ENCODE data around the gene EGLN2. TPM values are rescaled to one million over a fixed set of nuclear protein-coding genes. Genes with fewer than 3 reads are reported as not detected.
"Not testable (repeated sequence)": the region's sequence is repeated elsewhere in the genome, so short reads cannot be mapped to it uniquely, and the experiment has no call there.

Gene EGLN2
- total RNA-seq, 1 donor from 2014 or later: 146 TPM

GRCh38 chr19:40836754-40837429 lies 37.9 kb downstream of the EGLN2 start:
- no peaks in the 10 kb centered on the region for H3K9me3 Mint-ChIP-seq (ENCODE audit: unreplicated experiment)
- H3K4me1 Mint-ChIP-seq (ENCODE audit: unreplicated experiment): no peaks in the 10 kb centered on the region
- no peaks in the 10 kb centered on the region for H3K36me3 Mint-ChIP-seq (ENCODE audit: low read depth, unreplicated experiment)
- peaks cover 1% of the 10 kb centered on the region for H3K27me3 Mint-ChIP-seq (ENCODE audit: unreplicated experiment)
- TF ChIP-seq CTCF (IDR thresholded peaks at IDR 0.05; ENCODE audit: unreplicated experiment): no peak
- no peak overlapping the region for H3K27ac Mint-ChIP-seq (ENCODE audit: unreplicated experiment)
- no peak for DNase-seq (ENCODE audit: low spot score)
- H3K4me3 Mint-ChIP-seq (ENCODE audit: unreplicated experiment): no peak overlapping the region

DNA sequence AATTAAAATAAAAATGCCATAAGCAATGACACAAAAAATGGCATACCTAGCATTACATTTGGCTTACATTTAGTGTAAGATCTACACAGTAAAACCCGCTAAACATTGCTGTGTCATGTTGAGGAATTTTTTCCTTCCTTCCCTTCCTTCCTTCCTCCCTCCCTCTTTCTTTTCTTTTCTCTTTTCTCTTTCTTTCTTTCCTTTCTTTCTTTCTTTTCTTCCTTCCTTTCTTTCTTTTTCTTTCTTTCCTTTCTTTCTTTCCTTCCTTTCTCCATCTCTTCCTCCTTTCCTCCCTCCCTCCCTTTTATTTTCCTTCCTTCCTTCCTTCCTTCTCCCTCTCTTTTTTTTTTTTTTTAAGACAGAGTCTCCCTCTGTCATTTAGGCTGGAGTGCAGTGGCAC lies 39.5 kb downstream of the EGLN2 start:
- not testable (repeated sequence) for H3K36me3 Mint-ChIP-seq (ENCODE audit: low read depth, unreplicated experiment); DNase-seq (ENCODE audit: low spot score); H3K9me3 Mint-ChIP-seq (ENCODE audit: unreplicated experiment); H3K4me3 Mint-ChIP-seq (ENCODE audit: unreplicated experiment); H3K27me3 Mint-ChIP-seq (ENCODE audit: unreplicated experiment); H3K27ac Mint-ChIP-seq (ENCODE audit: unreplicated experiment); H3K4me1 Mint-ChIP-seq (ENCODE audit: unreplicated experiment)

DNA sequence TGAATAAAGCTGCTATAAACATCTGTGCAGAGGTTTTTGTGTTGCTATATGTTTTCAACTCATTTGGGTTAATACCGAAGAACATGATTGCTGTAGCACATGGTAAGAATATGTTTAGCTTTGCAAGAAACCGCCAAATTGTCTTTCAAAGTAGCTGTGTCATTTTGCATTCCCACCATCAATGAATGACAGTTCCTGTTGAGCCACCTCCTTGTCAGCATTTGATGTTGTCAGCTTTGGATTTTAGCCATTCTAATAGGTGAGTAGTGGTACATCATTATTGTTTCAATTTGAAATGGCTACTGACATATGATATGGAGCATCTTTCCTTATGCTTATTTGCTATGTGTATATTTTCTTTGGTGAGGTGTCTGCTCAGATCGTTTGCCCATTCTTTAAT lies 43.0 kb downstream of the EGLN2 start:
- not testable (repeated sequence) for H3K4me1 Mint-ChIP-seq (ENCODE audit: unreplicated experiment); DNase-seq (ENCODE audit: low spot score); H3K27me3 Mint-ChIP-seq (ENCODE audit: unreplicated experiment); H3K4me3 Mint-ChIP-seq (ENCODE audit: unreplicated experiment); H3K36me3 Mint-ChIP-seq (ENCODE audit: low read depth, unreplicated experiment); H3K27ac Mint-ChIP-seq (ENCODE audit: unreplicated experiment); H3K9me3 Mint-ChIP-seq (ENCODE audit: unreplicated experiment)

GRCh38 chr19:40842997-40843652 lies 44.1 kb downstream of the EGLN2 start:
- not testable (repeated sequence) for H3K4me3 Mint-ChIP-seq (ENCODE audit: unreplicated experiment); H3K27ac Mint-ChIP-seq (ENCODE audit: unreplicated experiment); H3K9me3 Mint-ChIP-seq (ENCODE audit: unreplicated experiment); H3K36me3 Mint-ChIP-seq (ENCODE audit: low read depth, unreplicated experiment); DNase-seq (ENCODE audit: low spot score); H3K4me1 Mint-ChIP-seq (ENCODE audit: unreplicated experiment)
- H3K27me3 Mint-ChIP-seq (ENCODE audit: unreplicated experiment): peaks cover 13% of the 10 kb centered on the region

DNA sequence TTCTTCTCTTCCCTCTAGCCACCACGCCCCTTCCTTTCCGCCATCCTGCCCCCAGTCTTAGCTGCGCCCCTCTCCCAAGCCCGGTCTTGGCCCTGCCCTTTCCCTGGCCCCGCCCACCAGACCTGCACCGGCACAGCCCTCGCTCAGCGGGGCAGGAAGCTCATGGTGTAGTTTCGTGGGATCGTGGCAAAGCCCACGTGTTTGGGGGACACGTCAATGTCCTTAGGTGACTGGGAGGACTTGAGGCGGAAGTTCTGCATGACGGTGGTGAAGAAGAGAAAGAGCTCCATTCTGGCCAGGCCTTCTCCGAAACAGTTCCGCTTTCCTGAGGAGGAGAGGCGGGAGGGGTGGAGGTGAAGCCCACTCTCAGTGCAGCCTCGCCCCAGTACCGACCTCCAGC lies 44.7 kb downstream of the EGLN2 start:
- H3K9me3 Mint-ChIP-seq (ENCODE audit: unreplicated experiment); H3K27ac Mint-ChIP-seq (ENCODE audit: unreplicated experiment); H3K36me3 Mint-ChIP-seq (ENCODE audit: low read depth, unreplicated experiment); H3K4me1 Mint-ChIP-seq (ENCODE audit: unreplicated experiment); DNase-seq (ENCODE audit: low spot score); H3K4me3 Mint-ChIP-seq (ENCODE audit: unreplicated experiment): not testable (repeated sequence)
- H3K27me3 Mint-ChIP-seq (ENCODE audit: unreplicated experiment): peaks cover 14% of the 10 kb centered on the region

GRCh38 chr19:40846722-40847121 lies 47.7 kb downstream of the EGLN2 start:
- H3K9me3 Mint-ChIP-seq (ENCODE audit: unreplicated experiment); H3K36me3 Mint-ChIP-seq (ENCODE audit: low read depth, unreplicated experiment); H3K4me1 Mint-ChIP-seq (ENCODE audit: unreplicated experiment); DNase-seq (ENCODE audit: low spot score); H3K4me3 Mint-ChIP-seq (ENCODE audit: unreplicated experiment); H3K27ac Mint-ChIP-seq (ENCODE audit: unreplicated experiment): not testable (repeated sequence)
- H3K27me3 Mint-ChIP-seq (ENCODE audit: unreplicated experiment): peaks cover 21% of the 10 kb centered on the region

GRCh38 chr19:40850277-40850676 lies 51.3 kb downstream of the EGLN2 start, which contains the start of gene CYP2A6:
TSS of gene CYP2A6 (minus strand) at chr19:40850447. CDS start at chr19:40850426, 21 bp downstream.
- not testable (repeated sequence) for H3K4me1 Mint-ChIP-seq (ENCODE audit: unreplicated experiment); H3K4me3 Mint-ChIP-seq (ENCODE audit: unreplicated experiment); H3K36me3 Mint-ChIP-seq (ENCODE audit: low read depth, unreplicated experiment); H3K9me3 Mint-ChIP-seq (ENCODE audit: unreplicated experiment); H3K27ac Mint-ChIP-seq (ENCODE audit: unreplicated experiment); DNase-seq (ENCODE audit: low spot score)
- peaks cover 20% of the 10 kb centered on the region for H3K27me3 Mint-ChIP-seq (ENCODE audit: unreplicated experiment)

- H3K9me3 Mint-ChIP-seq (ENCODE audit: unreplicated experiment); H3K36me3 Mint-ChIP-seq (ENCODE audit: low read depth, unreplicated experiment); H3K4me3 Mint-ChIP-seq (ENCODE audit: unreplicated experiment); H3K4me1 Mint-ChIP-seq (ENCODE audit: unreplicated experiment); H3K27ac Mint-ChIP-seq (ENCODE audit: unreplicated experiment); DNase-seq (ENCODE audit: low spot score): not testable (repeated sequence)
- peaks cover 11% of the 10 kb centered on the region for H3K27me3 Mint-ChIP-seq (ENCODE audit: unreplicated experiment)
Measured at GRCh38 chr19:40852467-40853152, 53.6 kb downstream of the EGLN2 start.

Other genes with a start within 250 kb of the EGLN2 start
- gene SHKBP1, start 222.3 kb upstream of the EGLN2 start, total RNA-seq (ENCODE audit: unreplicated experiment): 84.6 TPM
- 175 TPM for gene LTBP4, start 197.8 kb upstream of the EGLN2 start, total RNA-seq (ENCODE audit: unreplicated experiment)
- 10.0 TPM for gene NUMBL, start 108.5 kb upstream of the EGLN2 start, total RNA-seq (ENCODE audit: unreplicated experiment)
- gene COQ8B, start 82.3 kb upstream of the EGLN2 start, total RNA-seq (ENCODE audit: unreplicated experiment): 26.4 TPM
- 12.1 TPM for gene ITPKC, start 82.1 kb upstream of the EGLN2 start, total RNA-seq (ENCODE audit: unreplicated experiment)
- 24.6 TPM for gene ACTMAP, start 48.7 kb upstream of the EGLN2 start, total RNA-seq (ENCODE audit: unreplicated experiment)
- gene SNRPA, start 48.0 kb upstream of the EGLN2 start, total RNA-seq (ENCODE audit: unreplicated experiment): 101 TPM
- not detected for gene MIA, start 23.7 kb upstream of the EGLN2 start, total RNA-seq (ENCODE audit: unreplicated experiment)
- gene RAB4B, start 20.9 kb upstream of the EGLN2 start, total RNA-seq (ENCODE audit: unreplicated experiment): 29.2 TPM
- not detected for gene CYP2A6, start 51.3 kb downstream of the EGLN2 start, total RNA-seq (ENCODE audit: unreplicated experiment)
- gene CYP2A7, start 83.0 kb downstream of the EGLN2 start, total RNA-seq (ENCODE audit: unreplicated experiment): not detected
- not detected for gene CYP2B6, start 192.1 kb downstream of the EGLN2 start, total RNA-seq (ENCODE audit: unreplicated experiment)